SK-N-SH (cell line): ENCODE results near the gene PIKFYVE.

Experiments used
- CTCF ChIP-seq: fragments of 200-600 bp; sonication (generic); IDR thresholded peaks from 2 replicates; pipeline ENCODE4 v1.6.1; 2017; ENCODE audit warnings: antibody characterized with exemption, mild to moderate bottlenecking, moderate library complexity
- EP300 ChIP-seq, 2 experiments: IDR thresholded peaks; 2 replicates each; pipeline versions ENCODE4 v1.4.0 to v1.6.1; 2012; ENCODE audit warnings: borderline replicate concordance in 1 of 2, low read depth in 1 of 2, low read length in 1 of 2
- GABPA ChIP-seq: IDR thresholded peaks from 2 replicates; pipeline ENCODE4 v1.4.0; 2012; ENCODE audit warnings: low read depth, mild to moderate bottlenecking
- JUND ChIP-seq: IDR thresholded peaks from 2 replicates; pipeline ENCODE4 v1.4.0; 2012
- POLR2AphosphoS5 ChIP-seq: IDR thresholded peaks from 2 replicates; pipeline ENCODE4 v1.6.1; 2012; ENCODE audit warnings: low read depth, low read length
- RAD21 ChIP-seq: IDR thresholded peaks from 2 replicates; pipeline ENCODE4 v1.6.1; 2012; ENCODE audit warnings: mild to moderate bottlenecking, low read length
- RCOR1 ChIP-seq: fragments of 150-350 bp; IDR thresholded peaks from 2 replicates; pipeline ENCODE4 v1.6.1; 2017; ENCODE audit warnings: antibody characterized with exemption, low read length
- TAF1 ChIP-seq: IDR thresholded peaks from 2 replicates; pipeline ENCODE4 v1.6.1; 2012; ENCODE audit warnings: low read depth, mild to moderate bottlenecking, low read length, moderate library complexity, borderline replicate concordance
- USF2 ChIP-seq: fragments of 150-350 bp; IDR thresholded peaks from 2 replicates; pipeline ENCODE4 v1.6.1; 2017; ENCODE audit warnings: antibody characterized with exemption, low read length, low read depth, borderline replicate concordance

GRCh38 chr2:208252716-208253492, 13.2 kb upstream of the PIKFYVE start:
- TF ChIP-seq POLR2AphosphoS5 (no peak), CTCF (no peak), USF2 (no peak), EP300 (IDR thresholded peaks at IDR 0.05; ENCODE audit: borderline replicate concordance in 1 of 2, low read depth in 1 of 2, low read length in 1 of 2) (no peak), RCOR1 (no peak), TAF1 (no peak), GABPA (no peak), JUND (no peak), RAD21 (no peak)
